DOHH2 (cell line): ENCODE data around the gene NME8.

Experiments
- CTCF ChIP-seq: fragments of 200-600 bp; sonication (generic); IDR thresholded peaks from one replicate; pipeline ENCODE4 v1.5.1; 2014; ENCODE audit warnings: antibody characterized with exemption, mild to moderate bottlenecking, low read depth, low read length; ENCODE audit not compliant: poor library complexity, severe bottlenecking
- EZH2phosphoT487 ChIP-seq: fragments of 200-600 bp; sonication (generic); IDR thresholded peaks from 2 replicates; pipeline ENCODE4 v1.6.1; 2017; ENCODE audit warnings: borderline replicate concordance, mild to moderate bottlenecking, antibody characterized with exemption, low read length, moderate library complexity, mixed read lengths

- TF ChIP-seq CTCF (peak; percentile 82), EZH2phosphoT487 (no peak)
Measured at GRCh38 chr7:37916673-37917660, 68.6 kb downstream of the NME8 start, which contains the start of gene SFRP4.
